ENCODE results near the gene ZNF664. TPM values are rescaled to one million over a fixed set of nuclear protein-coding genes. Genes with fewer than 3 reads are reported as not detected.

ZNF664 gene
- total RNA-seq, 6 experiments from 2014 or later: 37.3 to 46.5 (median 43.2) TPM

- Histone ChIP-seq H3K27me3 (no peaks in the 10 kb centered on the region), H3K9me3 (no peaks in the 10 kb centered on the region), H3K4me1 (peaks cover 0 to 5% (median 0%) of the 10 kb centered on the region in 4 donors), H3K4me3 (no peak overlapping the region), H3K36me3 (peaks cover 0 to 4% (median 0%) of the 10 kb centered on the region in 4 donors), H3K27ac (no peak overlapping the region)
- TF ChIP-seq POLR2A (IDR thresholded peaks at IDR 0.05): no peak
- TF ChIP-seq CTCF (IDR thresholded peaks at IDR 0.05): no peak
- no peak for ATAC-seq
- WGBS (ENCODE audit: insufficient coverage, low coverage, low lambda C conversion rate, missing lambda C conversion rate): 74% methylated on average over 2 of the region's 2 CpGs
- intact Hi-C loops (cut with DNase I): no loop called here
- no peak for DNase-seq
Measured at GRCh38 chr12:123998344-123998990, 25.5 kb downstream of the ZNF664 start.

- ATAC-seq (no peak), DNase-seq (no peak)
- WGBS (ENCODE audit: insufficient coverage, low coverage, low lambda C conversion rate, missing lambda C conversion rate): 94% methylated on average over 2 of the region's 2 CpGs
- Histone ChIP-seq H3K27ac (no peak overlapping the region), H3K27me3 (no peaks in the 10 kb centered on the region), H3K9me3 (no peaks in the 10 kb centered on the region), H3K4me3 (no peak overlapping the region), H3K36me3 (peaks cover 0 to 4% (median 0%) of the 10 kb centered on the region in 4 donors), H3K4me1 (peaks cover 0 to 9% (median 0%) of the 10 kb centered on the region in 4 donors)
- TF ChIP-seq CTCF (IDR thresholded peaks at IDR 0.05): no peak
- intact Hi-C loops (cut with DNase I): no loop called here
Measured at GRCh38 chr12:123998991-123999359, 26.0 kb downstream of the ZNF664 start.

GRCh38 chr12:124000111-124000510 is 27.1 kb downstream of the ZNF664 start:
- 100% methylated on average over 3 of the region's 5 CpGs for WGBS (ENCODE audit: insufficient coverage, low coverage, low lambda C conversion rate, missing lambda C conversion rate)
- H3K27me3 ChIP-seq: no peaks in the 10 kb centered on the region
- TF ChIP-seq POLR2A (IDR thresholded peaks at IDR 0.05) (no peak), CTCF (IDR thresholded peaks at IDR 0.05) (no peak)
- no peak overlapping the region for H3K27ac ChIP-seq
- intact Hi-C loops (cut with DNase I): no loop called here
- ATAC-seq: no peak
- H3K4me1 ChIP-seq: peaks cover 0 to 14% (median 0%) of the 10 kb centered on the region in 4 donors
- no peak for DNase-seq
- no peak overlapping the region for H3K4me3 ChIP-seq
- peaks cover 0 to 4% (median 1%) of the 10 kb centered on the region in 4 donors for H3K36me3 ChIP-seq
- no peaks in the 10 kb centered on the region for H3K9me3 ChIP-seq

- peaks cover 0 to 4% (median 1%) of the 10 kb centered on the region in 4 donors for H3K36me3 ChIP-seq
- TF ChIP-seq POLR2A (IDR thresholded peaks at IDR 0.05): no peak
- TF ChIP-seq CTCF (IDR thresholded peaks at IDR 0.05): no peak
- ATAC-seq (no peak), DNase-seq (no peak)
- H3K27ac ChIP-seq: no peak overlapping the region
- WGBS (ENCODE audit: insufficient coverage, low coverage, low lambda C conversion rate, missing lambda C conversion rate): 96% methylated on average over 4 of the region's 7 CpGs
- intact Hi-C loops (cut with DNase I): no loop called here
- no peaks in the 10 kb centered on the region for H3K27me3 ChIP-seq
- H3K9me3 ChIP-seq: no peaks in the 10 kb centered on the region
- H3K4me1 ChIP-seq: peaks cover 0 to 22% (median 0%) of the 10 kb centered on the region in 4 donors
- no peak overlapping the region for H3K4me3 ChIP-seq
Measured at GRCh38 chr12:124001343-124001742, 28.3 kb downstream of the ZNF664 start.
